ENCODE results near the gene WIPF2. TPM values are rescaled to one million over a fixed set of nuclear protein-coding genes. Genes with fewer than 3 reads are reported as not detected.
"Not testable (repeated sequence)": the region's sequence is repeated elsewhere in the genome, so short reads cannot be mapped to it uniquely, and the experiment has no call there.

The WIPF2 gene
- total RNA-seq, 1 experiment from 2014 or later = 8.1 TPM

DNA sequence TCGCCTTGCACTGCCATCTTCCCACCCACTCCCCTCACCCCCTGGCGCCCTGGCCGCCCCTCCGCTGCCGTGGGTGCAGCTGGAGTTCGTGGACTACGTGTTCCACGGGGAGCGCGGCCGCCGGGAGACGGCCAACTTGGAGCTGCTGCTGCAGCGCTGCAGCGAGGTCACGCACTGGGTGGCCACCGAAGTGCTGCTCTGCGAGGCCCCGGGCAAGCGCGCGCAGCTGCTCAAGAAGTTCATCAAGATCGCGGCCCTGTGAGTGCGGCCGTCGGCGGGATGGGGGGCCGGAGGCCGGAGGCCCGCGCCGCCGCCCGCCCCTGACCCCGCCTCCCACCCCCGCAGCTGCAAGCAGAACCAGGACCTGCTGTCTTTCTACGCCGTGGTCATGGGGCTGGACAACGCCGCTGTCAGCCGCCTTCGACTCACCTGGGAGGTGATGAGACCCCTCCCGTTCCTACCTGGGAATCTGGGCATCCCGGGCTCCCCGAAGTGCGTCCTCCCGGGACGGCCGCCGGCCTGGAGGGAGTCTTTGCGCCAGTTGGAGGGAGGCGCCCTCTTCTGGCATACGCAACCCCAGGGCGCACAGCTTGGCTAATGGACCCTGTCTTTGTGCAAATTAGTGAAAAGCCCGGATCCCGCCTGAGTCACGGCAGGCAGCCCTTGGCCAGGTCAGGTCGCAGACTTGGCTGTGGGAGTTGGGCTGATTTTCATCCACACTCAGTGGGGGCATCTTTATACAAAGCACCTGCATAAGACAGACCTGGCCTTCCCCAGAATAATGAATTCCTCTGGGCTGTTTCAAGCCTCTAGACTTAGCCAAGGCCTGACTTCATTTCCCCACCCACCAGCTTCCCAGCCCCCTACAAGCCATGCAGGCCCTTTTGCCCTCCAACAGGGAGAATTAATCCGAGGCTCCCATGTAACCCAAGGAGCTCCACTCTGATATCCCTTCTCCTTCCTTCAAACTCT, 27.6 kb upstream of the WIPF2 start:
- DNase-seq (ENCODE audit: low spot score) = no peak

GRCh38 chr17:40192961-40193360, 26.1 kb upstream of the WIPF2 start:
- DNase-seq (ENCODE audit: low spot score) = no peak

- DNase-seq (ENCODE audit: low spot score) = no peak
These were observed 24.3 kb upstream of the WIPF2 start for GRCh38 chr17:40194821-40195220.

DNA sequence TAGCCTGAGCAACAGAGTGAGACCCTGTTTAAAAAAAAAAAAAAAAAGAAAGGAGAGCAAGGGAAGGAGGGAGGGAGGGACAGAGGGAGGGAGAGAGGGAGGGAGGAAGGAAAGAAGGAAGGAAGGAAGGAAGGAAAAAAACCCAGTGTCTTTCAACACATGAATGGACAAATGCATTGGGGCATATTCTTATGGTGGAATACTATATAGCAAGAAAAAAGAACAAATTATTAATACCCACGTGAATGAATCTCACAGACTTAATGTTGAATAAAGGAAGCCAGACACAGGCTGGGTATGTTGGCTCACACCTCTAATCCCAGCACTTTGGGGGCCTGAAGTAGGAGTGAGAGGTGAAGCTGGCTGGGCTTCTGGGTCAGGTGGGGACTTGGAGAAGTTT, 21.6 kb upstream of the WIPF2 start:
- DNase-seq (ENCODE audit: low spot score) = no peak

DNA sequence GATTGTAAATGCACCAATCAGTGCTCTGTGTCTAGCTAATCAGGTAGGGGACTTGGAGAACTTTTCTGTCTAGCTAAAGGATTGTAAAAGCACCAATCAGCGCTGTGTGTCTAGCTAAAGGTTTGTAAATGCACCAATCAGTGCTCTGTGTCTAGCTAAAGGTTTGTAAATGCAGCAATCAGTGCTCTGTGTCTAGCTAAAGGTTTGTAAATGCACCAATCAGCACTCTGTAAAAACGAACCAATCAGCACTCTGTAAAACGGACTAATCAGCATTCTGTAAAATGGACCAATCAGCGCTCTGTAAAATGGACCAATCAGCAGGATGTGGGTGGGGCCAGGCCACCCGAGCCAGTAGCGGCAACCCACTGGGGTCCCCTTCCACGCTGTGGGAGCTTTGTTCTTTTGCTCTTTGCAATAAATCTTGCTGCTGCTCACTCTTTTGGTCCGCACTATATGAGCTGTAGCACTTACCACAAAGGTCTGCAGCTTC, 21.1 kb upstream of the WIPF2 start:
- DNase-seq (ENCODE audit: low spot score) = peak; percentile 29

GRCh38 chr17:40198576-40198975, 20.5 kb upstream of the WIPF2 start:
- no peak for DNase-seq (ENCODE audit: low spot score)

DNA sequence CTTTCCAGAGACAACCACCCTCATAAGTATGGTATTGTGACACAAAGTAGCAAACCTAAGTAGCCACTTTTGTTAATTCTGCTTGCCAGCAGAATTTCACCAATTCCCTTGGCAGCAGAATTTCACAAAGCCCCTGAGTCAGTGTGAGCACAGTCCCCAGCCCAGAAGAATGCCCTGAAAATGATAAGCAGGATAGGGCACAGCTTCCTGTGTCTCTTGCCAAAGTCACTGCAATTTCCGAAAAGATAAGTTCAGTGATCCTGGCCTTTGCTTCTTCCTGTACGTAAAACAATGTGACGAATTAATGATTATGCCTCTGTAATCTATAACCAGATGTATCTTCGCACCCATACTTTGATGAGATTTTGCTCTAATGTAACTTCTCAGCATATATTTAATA, 16.0 kb upstream of the WIPF2 start:
- no peak for DNase-seq (ENCODE audit: low spot score)

DNA sequence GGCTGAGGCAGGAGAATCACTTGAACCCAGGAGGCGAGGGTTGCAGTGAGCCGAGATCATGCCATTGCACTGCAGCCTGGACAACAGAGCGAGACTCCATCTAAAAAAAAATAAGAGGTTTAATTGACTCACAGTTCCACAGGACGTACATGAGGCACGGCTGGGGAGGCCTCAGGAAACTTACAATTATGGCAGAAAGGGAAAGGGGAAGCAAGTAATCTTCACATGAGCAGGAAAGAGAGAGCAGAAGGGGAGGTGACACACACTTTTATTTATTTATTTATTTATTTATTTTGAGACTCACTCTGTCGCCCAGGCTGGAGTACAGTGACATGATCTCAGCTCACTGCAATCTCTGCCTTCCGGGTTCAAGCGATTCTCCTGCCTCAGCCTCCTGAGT, 12.9 kb upstream of the WIPF2 start:
- not testable (repeated sequence) for DNase-seq (ENCODE audit: low spot score)

GRCh38 chr17:40209404-40210093, 9.6 kb upstream of the WIPF2 start:
- no peak for DNase-seq (ENCODE audit: low spot score)

DNA sequence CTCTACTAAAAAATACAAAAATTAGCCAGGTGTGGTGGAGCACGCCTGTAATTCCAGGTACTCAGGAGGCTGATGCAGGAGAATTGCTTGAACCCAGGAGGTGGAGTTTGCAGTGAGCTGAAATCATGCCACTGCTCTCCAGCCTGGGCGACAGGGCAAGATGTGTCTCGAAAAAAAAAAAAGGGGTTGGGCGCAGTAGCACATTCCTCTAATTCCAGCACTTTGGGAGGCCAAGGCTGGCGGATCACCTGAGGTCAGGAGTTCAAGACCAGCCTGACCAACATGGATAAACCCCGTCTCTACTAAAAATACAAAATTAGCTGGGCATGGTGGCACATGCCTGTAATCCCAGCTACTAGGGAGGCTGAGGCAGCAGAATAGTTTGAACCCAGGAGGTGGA, 5.2 kb upstream of the WIPF2 start:
- DNase-seq (ENCODE audit: low spot score) = not testable (repeated sequence)

DNA sequence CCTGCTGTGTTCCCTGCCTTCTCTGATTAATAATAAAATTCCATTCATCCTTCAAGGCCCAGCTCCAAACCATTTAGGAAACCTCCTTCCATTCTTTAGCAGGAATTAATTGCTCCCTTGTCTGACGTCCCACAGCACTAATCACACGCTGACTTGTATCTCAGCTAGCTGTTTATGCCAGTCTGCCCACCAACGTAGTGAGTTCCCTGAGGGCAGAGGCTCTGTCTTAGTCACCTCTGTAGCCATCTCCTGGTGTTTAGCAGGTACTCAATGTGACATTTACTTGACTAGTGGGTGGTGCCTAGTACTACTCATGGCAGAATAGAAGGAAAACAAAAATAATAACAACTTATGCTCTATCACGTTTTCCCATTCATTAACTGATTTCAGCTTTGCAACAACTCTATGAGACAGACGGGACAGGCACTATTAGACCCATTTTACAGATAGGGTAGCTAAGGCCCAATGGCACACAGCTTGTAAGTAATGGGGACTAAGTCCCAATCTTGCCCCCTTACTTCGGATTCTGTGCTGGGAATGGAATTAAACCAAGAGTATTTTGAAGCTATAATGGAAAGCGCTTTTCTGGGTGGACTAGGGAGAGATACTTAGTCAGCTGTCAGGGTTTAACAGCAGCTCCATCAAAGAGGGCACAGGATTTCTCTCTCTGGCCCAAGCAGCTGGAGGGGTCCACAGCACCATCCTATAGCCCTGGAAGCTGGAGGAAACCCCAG, 931 bp upstream of the WIPF2 start:
- peak; percentile 3 for DNase-seq (ENCODE audit: low spot score)

GRCh38 chr17:40219594-40220338, 662 bp downstream of the WIPF2 start:
- peak; percentile 50 for DNase-seq (ENCODE audit: low spot score)

DNA sequence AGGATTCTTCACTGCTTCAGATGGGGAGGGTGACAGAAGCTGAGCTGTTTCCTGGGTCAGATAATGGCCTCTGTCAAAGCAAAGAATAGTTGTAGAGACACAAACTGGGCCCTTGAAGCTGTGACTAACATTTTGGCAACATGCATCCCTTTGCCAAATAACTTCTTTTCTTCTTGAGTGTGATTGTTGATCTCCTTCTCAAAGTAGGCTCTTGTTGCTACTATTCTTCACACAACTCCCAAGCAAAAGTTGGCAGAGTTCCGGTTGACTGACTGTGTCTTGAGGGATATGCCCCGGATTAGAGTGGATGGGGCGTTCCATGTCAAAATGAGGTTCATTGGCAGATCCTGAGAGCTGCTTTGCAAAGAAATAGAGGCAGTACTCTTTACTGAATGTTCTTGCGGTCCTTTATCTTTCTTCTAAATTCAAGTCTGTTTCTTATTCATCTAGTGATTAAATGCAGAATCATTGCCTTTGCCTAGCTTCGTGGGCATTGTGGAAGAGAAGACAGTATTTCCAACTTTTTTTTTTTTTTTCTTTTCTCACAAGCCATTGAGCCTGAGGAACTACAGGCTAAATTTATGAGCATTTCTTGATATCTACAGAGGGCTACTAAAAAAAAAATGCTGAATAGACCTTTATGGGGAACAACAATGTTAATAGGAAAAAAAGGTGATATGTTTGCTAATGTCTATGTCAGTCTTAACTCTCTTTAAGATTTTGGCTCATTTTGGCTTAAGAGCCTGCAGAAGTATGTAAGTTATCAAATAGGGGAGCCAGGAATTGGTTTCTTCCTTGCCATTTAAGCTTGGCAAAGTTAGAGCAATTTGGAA, 5.8 kb downstream of the WIPF2 start:
- no peak for DNase-seq (ENCODE audit: low spot score)

DNA sequence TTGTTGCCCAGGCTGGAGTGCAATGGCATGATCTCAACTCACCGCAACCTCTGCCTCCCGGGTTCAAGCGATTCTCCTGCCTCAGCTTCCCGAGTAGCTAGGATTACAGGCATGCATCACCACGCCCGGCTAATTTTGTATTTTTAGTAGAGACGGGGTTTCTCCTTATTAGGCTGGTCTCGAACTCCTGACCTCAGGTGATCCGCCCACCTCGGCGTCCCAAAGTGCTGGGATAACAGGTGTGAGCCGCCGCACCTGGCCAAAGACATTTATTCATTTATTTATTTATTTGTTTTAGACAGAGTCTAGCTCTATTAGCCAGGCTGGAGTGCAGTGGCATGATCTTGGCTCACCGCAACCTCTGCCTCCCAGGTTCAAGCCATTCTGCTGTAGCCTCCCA, 10.0 kb downstream of the WIPF2 start:
- not testable (repeated sequence) for DNase-seq (ENCODE audit: low spot score)

- DNase-seq (ENCODE audit: low spot score) = no peak
These were observed 11.6 kb downstream of the WIPF2 start for GRCh38 chr17:40230670-40231069.

- DNase-seq (ENCODE audit: low spot score) = not testable (repeated sequence)
These were observed 12.8 kb downstream of the WIPF2 start for GRCh38 chr17:40231928-40232327.

DNA sequence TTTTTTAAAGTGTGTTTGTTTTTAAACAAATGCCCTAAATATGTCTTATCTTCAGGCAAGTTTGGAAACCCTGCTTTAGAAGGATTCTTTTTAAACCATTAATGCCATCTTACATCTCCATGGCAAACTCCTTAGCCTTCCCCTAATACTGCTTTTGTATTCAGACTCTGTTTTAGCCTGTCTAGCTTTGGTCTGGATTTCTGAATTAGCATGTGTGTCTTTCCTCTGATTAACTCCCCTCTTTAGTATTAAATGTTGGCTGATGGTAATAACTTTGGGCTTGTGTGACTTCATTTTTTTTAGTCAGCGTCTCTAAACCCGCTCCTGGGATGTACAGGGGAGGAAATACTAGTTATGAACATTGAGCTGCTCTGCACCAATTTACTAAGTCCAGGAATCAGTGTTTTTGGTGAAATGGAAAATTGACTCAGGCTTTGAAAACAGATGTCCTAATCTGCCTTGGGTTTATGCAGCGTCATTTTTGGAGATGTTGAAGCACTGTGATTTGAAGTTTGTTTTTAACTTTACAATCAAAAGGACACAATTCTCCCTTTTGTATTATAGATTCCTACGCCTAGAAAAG, 22.2 kb downstream of the WIPF2 start:
- no peak for DNase-seq (ENCODE audit: low spot score)

- no peak for DNase-seq (ENCODE audit: low spot score)
These were observed 23.7 kb downstream of the WIPF2 start for GRCh38 chr17:40242774-40243173.

DNA sequence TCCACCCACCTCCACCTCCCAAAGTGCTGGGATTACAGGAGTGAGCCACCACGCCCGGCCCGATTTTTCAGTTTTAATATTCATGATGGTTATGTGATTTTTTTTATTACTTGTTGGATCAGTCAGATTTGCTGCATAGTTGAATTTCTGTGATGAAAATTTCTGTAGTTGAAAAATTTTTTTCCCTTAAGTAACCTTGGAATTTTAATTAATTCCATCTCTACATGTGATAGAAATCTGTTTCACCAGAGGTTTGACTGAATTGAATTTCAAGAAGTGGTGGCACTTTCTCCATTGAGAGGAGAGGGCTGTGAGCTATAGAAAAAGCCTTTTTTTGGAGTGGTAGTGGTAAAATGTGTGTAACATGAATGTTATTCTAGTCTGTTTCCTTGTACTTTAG, 24.7 kb downstream of the WIPF2 start:
- no peak for DNase-seq (ENCODE audit: low spot score)

GRCh38 chr17:40244255-40244654, 25.2 kb downstream of the WIPF2 start:
- DNase-seq (ENCODE audit: low spot score) = no peak
